ENCODE results near the gene UTP14C.

DNA sequence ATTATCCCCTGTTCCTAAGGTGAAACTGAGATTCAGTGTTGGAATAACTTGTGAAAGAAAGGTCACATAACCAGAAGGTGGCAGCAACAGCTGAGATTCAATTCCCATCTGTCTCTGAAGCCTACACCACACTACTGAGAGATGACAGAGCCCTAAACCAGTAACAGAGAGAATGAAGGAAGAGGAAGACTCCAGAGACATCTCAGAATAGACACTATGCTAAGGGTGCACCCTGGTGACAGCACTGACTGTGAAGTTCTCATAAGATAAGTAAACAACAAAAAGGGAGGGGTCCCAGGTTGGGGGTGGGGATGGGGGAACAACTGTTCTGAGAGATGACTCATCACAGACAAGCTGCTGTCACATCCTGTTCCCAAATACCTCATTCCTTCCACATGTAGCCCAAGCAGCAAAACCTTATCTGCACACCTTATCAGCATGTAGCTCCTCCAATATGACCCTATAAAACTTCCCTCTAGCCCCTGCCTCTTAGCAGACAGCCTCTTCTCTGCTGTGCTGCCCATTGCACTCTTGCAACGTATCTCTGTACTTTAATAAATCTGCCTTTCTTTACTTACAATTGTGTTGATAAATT is 46.5 kb downstream of the UTP14C start:
- TF ChIP-seq YY1 (IDR thresholded peaks at IDR 0.05; ENCODE audit: low read depth): no peak
- TF ChIP-seq EP300 (IDR thresholded peaks at IDR 0.05; ENCODE audit: borderline replicate concordance): no peak
- TF ChIP-seq, protein P1, sequence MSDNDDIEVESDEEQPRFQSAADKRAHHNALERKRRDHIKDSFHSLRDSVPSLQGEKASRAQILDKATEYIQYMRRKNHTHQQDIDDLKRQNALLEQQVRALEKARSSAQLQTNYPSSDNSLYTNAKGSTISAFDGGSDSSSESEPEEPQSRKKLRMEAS (IDR thresholded peaks at IDR 0.05): no peak
- TF ChIP-seq EGR1 (IDR thresholded peaks at IDR 0.05): no peak
- TF ChIP-seq, protein P2, sequence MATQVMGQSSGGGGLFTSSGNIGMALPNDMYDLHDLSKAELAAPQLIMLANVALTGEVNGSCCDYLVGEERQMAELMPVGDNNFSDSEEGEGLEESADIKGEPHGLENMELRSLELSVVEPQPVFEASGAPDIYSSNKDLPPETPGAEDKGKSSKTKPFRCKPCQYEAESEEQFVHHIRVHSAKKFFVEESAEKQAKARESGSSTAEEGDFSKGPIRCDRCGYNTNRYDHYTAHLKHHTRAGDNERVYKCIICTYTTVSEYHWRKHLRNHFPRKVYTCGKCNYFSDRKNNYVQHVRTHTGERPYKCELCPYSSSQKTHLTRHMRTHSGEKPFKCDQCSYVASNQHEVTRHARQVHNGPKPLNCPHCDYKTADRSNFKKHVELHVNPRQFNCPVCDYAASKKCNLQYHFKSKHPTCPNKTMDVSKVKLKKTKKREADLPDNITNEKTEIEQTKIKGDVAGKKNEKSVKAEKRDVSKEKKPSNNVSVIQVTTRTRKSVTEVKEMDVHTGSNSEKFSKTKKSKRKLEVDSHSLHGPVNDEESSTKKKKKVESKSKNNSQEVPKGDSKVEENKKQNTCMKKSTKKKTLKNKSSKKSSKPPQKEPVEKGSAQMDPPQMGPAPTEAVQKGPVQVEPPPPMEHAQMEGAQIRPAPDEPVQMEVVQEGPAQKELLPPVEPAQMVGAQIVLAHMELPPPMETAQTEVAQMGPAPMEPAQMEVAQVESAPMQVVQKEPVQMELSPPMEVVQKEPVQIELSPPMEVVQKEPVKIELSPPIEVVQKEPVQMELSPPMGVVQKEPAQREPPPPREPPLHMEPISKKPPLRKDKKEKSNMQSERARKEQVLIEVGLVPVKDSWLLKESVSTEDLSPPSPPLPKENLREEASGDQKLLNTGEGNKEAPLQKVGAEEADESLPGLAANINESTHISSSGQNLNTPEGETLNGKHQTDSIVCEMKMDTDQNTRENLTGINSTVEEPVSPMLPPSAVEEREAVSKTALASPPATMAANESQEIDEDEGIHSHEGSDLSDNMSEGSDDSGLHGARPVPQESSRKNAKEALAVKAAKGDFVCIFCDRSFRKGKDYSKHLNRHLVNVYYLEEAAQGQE (IDR thresholded peaks at IDR 0.05; ENCODE audit: low read depth): no peak
- TF ChIP-seq, protein P3, sequence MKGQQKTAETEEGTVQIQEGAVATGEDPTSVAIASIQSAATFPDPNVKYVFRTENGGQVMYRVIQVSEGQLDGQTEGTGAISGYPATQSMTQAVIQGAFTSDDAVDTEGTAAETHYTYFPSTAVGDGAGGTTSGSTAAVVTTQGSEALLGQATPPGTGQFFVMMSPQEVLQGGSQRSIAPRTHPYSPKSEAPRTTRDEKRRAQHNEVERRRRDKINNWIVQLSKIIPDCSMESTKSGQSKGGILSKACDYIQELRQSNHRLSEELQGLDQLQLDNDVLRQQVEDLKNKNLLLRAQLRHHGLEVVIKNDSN (IDR thresholded peaks at IDR 0.05): no peak

Measured in Ishikawa (cell line).